Tongue (tissue), 2 donors: Measurements from ENCODE around the gene GRIA4. TPM values are rescaled to one million over a fixed set of nuclear protein-coding genes. Genes with fewer than 3 reads are reported as not detected.
"Not testable (repeated sequence)": the region's sequence is repeated elsewhere in the genome, so short reads cannot be mapped to it uniquely, and the experiment has no call there.

Experiments
- DNase-seq: peaks from one replicate; pipeline ENCODE4 v3.0.0-alpha.2; 2015
- total RNA-seq: library from RNA; depleted of rRNA; stranded (reverse); fragments of >200 nt; gene quantifications from one replicate; pipeline ENCODE4 v1.2.3, GENCODE V29; 2014

The GRIA4 gene
- total RNA-seq, 1 donor from 2014 or later, result 6.8 TPM

- no peak for DNase-seq
Measured at GRCh38 chr11:105923252-105923651, 313.4 kb downstream of the GRIA4 start.

GRCh38 chr11:105923807-105924206 is 313.9 kb downstream of the GRIA4 start:
- DNase-seq, result peak; percentile 25

DNA sequence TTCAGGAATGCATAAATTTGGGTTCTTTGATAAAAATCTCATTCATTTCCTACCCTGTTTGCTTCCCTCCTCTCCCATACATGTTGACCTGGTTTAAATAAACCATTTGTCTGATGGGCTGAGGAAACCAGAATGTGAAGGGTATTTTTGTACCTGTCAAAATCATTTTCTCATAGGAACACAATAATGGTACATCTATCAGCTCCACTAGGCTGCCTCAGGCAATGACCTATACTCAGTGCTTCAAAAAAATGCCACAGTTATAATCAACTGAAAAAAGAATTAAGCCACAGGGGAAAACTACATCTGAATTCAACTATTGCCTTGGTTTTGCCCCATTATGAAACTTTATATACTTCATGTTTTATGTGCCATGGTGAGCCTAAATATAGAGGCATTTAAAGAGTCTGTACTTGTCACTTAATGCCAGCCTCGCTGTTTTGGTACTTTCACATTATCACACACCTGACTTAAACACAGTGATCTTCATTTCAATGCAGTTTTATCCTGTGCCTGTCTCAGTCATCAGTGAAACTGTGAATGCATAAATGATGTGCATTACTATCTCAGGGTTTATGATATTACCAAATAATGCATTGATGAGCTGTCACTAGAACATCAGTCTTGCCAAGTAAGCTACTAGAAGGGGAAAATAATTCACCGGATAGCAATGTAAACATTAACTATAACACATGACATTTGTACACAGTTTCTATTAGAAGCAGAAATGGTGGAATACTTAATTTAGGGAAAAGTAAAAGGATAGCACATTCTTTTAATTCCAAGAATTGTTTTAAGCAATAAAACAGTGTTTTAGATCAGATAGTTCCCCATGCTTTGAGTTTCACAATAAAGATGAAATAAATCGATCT is 319.4 kb downstream of the GRIA4 start:
- no peak for DNase-seq

DNA sequence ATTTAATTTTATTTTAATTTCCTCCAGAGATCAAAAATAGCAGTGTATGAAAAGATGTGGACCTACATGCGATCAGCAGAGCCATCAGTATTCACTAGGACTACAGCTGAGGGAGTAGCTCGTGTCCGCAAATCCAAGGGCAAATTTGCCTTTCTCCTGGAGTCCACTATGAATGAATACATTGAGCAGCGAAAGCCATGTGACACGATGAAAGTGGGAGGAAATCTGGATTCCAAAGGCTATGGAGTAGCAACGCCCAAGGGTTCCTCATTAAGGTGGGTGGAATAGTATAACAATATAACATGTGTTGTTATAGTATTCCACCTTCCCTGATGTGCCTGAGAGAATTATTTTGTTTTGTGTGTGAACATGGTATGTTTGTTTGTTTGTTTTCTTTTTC is 323.8 kb downstream of the GRIA4 start:
- no peak for DNase-seq

DNA sequence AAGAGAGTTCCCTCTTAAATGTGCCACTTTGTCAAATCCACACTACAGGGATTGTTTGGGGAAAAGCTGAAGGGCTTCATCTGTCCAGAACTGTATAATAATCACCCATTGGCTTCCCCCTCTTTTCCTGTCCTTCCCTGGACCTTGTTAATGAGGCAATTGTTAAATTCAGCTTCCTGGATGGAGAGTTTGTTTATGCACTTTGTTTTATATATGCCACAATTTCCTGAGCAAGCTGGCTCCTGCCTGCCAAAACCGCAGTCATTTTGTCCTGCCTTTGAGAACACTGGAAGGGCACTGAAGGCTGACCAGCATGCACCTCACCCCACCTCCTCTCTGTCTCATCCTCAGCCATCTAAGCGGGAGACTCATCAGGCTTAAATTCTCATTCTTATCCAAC is 325.9 kb downstream of the GRIA4 start:
- no peak for DNase-seq

- no peak for DNase-seq
Measured at GRCh38 chr11:105937331-105937730, 327.5 kb downstream of the GRIA4 start.

DNA sequence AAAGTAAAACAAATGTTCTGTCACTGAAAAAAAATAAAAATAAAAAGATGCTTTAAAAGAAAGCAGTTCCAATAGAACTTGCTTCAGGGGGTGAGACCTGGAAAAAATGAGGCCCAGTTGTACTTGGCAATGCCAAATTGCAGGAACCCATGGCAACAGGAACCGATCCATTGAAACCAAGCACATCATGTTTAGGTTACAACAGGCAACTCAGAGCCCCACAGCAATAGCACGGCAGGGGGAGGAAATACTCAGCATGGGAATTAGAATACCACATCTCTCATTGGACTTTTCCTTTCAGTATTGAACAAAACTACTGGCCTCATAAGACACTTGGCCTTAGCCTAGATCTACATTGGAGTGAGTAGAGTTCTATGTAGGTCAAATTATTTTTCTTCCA is 327.9 kb downstream of the GRIA4 start:
- no peak for DNase-seq

GRCh38 chr11:105942921-105943320 is 333.0 kb downstream of the GRIA4 start:
- DNase-seq, result no peak

GRCh38 chr11:105948918-105949590 is 339.2 kb downstream of the GRIA4 start:
- no peak for DNase-seq

DNA sequence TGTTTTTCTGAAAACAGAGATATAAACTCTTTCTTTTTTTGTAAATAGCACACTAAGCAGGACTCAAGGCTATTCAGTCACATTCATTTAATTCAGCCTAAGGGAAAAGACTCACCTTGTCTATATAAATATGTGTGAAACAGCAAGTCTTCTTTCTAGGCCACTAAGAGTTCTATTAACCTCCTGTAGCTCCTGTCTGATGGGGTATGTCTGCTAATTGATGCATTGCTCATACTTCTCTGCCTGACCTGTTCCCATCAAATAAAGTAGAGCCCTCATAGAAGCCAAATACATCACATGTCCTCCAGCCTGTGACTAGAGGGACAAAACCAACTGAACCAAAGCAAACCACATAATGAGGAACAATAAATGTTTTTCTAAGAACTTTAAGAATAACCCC is 344.0 kb downstream of the GRIA4 start:
- no peak for DNase-seq

DNA sequence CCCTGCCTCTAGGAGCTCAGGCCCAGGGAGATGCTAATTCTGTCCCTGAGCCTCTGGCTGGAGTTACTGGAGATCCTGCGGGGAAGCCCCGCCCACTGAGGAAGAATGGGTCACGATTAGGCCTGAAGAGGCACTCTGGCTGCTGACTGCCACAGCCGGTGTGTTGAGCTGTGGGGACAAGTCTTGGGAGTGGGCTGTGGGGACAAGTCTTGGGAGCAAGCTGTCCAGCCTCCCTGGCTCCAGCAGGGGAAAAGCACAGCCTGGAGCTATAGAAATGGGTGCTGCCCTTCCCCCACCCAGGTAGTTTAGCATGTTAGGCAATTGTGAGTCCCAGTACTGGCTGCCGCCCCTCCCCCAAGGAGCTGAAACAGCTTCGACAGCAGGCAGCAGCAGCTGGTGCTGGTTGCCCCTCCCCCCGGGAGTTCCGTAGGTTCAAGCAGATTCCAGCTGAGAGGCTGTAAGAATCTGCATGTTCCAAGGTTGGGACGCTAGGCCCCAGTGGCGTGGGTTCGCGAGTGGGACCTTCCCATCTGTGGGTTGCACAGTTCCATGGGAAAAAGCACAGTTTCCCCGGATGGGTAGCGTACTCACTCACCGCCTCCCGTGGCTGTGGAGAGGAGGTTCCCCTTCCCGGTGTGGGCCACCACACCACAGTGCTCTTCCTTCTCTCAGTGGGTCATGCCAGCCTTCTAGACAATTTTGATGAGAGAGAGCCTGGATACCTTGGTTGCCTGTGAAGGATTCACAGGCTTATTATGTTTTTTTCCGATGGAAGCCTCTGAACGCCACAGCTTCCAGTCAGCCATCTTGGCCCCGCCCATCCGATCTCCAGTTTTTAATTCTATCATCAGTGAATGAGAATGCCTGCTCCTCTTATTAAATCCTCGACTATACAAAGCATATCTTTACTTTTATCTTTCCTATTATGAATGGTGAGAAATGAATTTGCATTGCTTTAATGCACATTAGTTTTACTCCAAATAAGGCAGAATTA is 350.7 kb downstream of the GRIA4 start:
- DNase-seq, result no peak

DNA sequence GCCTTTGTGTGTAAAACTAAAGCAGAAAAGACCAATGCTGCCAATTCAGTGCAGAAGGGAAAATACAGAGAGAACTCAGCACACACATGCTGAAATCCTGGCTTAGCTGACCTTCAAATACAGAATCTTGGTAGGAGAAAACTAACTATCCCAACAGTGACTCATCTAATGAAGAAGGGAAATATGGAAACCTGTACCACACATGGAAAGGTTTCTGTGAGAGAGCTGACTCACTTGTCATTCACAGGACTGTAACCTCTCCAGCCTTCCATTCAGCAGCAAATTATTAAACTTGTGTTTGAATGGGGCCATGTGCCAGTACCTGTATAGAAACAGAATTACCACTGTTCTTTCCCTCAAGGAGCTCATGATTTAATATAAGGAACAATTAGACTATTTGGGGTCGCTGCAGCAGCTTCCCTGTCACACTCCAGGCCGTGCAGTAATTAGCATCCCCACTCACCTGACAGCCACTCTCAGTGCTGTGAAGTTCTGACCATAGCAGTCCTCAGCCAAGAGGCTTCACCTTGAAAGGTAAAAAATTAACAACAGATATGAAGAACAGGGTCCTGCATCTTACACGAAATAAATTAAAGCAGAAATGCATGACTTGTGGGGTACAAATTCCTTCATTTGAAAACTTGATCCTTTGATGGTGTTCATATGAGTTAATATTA is 358.3 kb downstream of the GRIA4 start:
- DNase-seq, result no peak

DNA sequence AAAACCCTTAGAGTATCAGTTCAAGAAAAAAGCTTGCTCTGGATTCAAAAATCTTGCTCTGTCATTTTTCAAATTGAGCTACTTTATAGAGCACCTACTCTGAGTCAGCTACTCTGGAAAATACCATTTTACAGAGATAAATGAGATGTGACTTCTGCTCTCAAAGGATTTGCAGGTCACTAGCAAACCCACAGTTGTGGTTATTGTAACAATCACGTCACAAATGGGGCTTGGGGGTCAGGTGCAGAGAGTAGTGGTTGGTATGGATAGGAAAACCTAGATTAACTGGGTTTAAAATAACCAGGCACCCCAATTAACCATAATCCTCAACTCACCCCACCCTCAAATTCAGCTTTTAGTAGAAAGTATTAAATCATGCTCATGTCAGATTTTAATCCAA is 359.9 kb downstream of the GRIA4 start:
- DNase-seq, result no peak

DNA sequence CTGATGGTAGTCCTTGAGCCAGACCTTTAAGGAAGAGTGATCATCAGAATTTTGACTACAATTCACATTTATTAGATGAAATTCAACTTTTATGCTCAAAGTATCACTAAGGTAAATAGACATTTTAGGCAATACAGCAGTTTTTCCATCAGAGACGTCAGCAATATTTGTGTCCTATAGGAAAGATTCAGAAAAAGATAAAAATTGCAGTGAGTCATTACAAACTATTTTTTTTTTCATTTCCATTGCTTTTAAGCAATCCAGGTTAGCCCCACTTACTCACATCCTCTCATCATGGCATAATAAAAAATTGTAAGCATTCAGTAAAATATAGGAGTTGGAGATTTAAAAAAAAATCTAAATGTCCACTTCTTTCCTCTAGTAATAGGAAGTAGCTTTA is 365.3 kb downstream of the GRIA4 start:
- DNase-seq, result no peak

- no peak for DNase-seq
Measured at GRCh38 chr11:105979997-105980703, 370.3 kb downstream of the GRIA4 start.

DNA sequence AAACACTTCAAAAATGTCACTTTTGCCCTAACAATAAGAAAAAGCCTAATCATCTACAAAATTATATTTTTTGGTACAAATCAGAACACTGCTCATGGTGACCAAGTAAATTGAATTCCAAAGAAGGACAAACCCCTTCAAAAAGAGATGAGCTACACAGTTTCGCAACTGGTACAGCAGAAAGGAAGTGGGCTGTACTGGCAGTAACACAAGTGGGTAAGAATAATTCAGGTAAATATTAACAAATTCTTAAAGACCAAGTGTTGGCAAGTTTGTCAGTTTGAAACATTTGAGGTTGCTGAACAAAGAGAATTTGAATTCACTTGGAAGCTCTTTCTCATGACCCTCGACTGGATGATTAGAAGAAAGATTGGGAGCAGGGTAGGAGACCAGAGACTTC is 376.7 kb downstream of the GRIA4 start:
- DNase-seq, result no peak

DNA sequence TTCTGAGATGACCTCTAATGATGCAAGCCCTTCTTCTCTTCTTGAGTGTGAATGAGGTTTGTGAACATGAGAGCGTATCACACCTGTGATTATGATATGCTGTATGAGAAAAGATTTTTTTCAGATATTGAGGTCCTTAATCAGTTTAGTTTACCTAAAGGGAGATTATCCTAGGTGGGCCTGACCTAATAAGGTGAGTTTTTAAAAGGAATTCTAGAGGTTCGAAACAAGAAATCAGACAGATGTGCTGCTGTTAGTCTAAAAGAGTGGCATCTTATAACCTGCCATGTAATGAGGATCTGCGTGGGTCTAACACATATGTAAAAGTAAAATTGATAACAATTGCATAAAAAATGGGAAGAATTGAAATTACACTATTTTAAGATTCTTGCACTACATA is 378.3 kb downstream of the GRIA4 start:
- DNase-seq, result no peak

DNA sequence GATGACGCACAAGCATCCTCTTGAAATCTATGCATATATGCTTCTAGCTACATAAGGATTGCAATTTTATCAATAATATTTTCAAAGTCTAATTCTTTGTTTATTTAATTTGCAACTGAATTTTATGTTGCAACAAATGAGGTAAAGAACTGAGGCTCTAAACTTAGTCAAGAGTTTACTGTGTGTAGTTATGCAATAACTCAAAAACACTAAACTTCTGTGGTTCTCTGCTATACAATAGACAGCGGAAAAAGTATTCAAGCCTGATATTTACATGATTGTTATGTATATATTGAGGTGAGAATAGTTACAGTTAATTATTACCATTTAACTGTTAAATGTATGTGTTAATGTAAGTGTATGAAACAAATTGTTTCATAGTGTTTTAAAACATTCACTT is 379.3 kb downstream of the GRIA4 start:
- no peak for DNase-seq

- no peak for DNase-seq
Measured at GRCh38 chr11:105991888-105992287, 382.0 kb downstream of the GRIA4 start.

- no peak for DNase-seq
Measured at GRCh38 chr11:106001304-106002012, 391.6 kb downstream of the GRIA4 start.

DNA sequence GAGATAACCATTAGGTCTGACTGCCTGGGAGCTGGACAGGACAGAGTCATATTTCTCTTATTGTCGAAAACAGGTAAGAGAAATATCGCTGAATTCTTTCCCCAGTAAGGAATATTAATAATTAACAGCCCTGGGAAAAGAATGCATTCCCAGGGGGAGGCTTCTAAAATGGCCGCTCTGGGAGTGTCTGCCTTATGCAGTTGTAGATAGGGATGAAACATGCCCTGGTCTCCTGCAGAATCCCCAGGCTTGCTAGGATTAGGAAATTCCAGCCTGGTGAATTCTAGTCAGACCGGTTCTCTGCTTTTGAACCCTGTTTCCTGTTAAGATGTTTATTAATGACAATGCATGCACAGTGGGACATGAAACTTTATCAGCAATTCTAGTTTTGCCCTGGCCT is 393.2 kb downstream of the GRIA4 start:
- DNase-seq, result not testable (repeated sequence)
